Measurements from ENCODE around the gene GLRX.

GLRX gene

GRCh38 chr5:95822542-95823181 is at the start of gene GLRX:
GLRX (minus strand) TSS chr5:95822726; CDS start chr5:95822662, 64 bp downstream.
- DNase-seq: no peak

- DNase-seq: no peak
These were observed 48.8 kb upstream of the GLRX start for GRCh38 chr5:95871146-95871806.

GRCh38 chr5:95870105-95870672 is 47.7 kb upstream of the GLRX start:
- DNase-seq: peak; percentile 26 to 42

GRCh38 chr5:95869173-95869855 is 46.8 kb upstream of the GLRX start:
- peak in 1 of 2 donors; percentile 33 for DNase-seq

GRCh38 chr5:95868136-95868535 is 45.6 kb upstream of the GLRX start:
- DNase-seq: no peak

- no peak for DNase-seq
These were observed 44.0 kb upstream of the GLRX start for GRCh38 chr5:95866435-95867040.

GRCh38 chr5:95864944-95865504 is 42.5 kb upstream of the GLRX start:
- no peak for DNase-seq

GRCh38 chr5:95864456-95864855 is 41.9 kb upstream of the GLRX start:
- DNase-seq: no peak

- DNase-seq: no peak
These were observed 40.8 kb upstream of the GLRX start for GRCh38 chr5:95863383-95863757.

GRCh38 chr5:95862671-95863382 is 40.3 kb upstream of the GLRX start:
- DNase-seq: no peak

GRCh38 chr5:95861864-95862561 is 39.5 kb upstream of the GLRX start:
- no peak for DNase-seq

- no peak for DNase-seq
These were observed 38.8 kb upstream of the GLRX start for GRCh38 chr5:95861221-95861863.

GRCh38 chr5:95859661-95860060 is 37.1 kb upstream of the GLRX start:
- DNase-seq: no peak

GRCh38 chr5:95858661-95859595 is 36.4 kb upstream of the GLRX start:
- DNase-seq: peak; percentile 90 to 95

- no peak for DNase-seq
These were observed 35.5 kb upstream of the GLRX start for GRCh38 chr5:95858023-95858461.

- no peak for DNase-seq
These were observed 34.8 kb upstream of the GLRX start for GRCh38 chr5:95857185-95857945.

- DNase-seq: no peak
These were observed 34.0 kb upstream of the GLRX start for GRCh38 chr5:95856501-95856981.

GRCh38 chr5:95853490-95853889 is 31.0 kb upstream of the GLRX start:
- no peak for DNase-seq

GRCh38 chr5:95852567-95852966 is 30.0 kb upstream of the GLRX start:
- no peak for DNase-seq
